Uterus (tissue), 4 donors: ENCODE results near the gene GCHFR. TPM values are rescaled to one million over a fixed set of nuclear protein-coding genes. Genes with fewer than 3 reads are reported as not detected.

Experiments
- DNase-seq, 2 donors: peaks; one replicate each; pipeline ENCODE4 v3.0.0-alpha.2; 2019 to 2020
- H3K27ac ChIP-seq, 2 donors: fragments of 200-600 bp; sonication (generic); 1 replicate in 1 of 2; 2 replicates in 1 of 2; pipeline ENCODE4 v1.5.1; 2016 to 2018
- H3K27me3 ChIP-seq, 2 donors: fragments of 200-600 bp; sonication (generic); one replicate each; pipeline ENCODE4 v1.5.1; 2018 to 2019; ENCODE audit warnings: control low read depth in 1 of 2
- H3K36me3 ChIP-seq, 2 donors: fragments of 200-600 bp; sonication (generic); one replicate each; pipeline ENCODE4 v1.5.1; 2019; ENCODE audit warnings: control low read depth in 1 of 2
- H3K4me1 ChIP-seq, 2 donors: fragments of 200-600 bp; sonication (generic); one replicate each; pipeline ENCODE4 v1.5.1; 2018 to 2019; ENCODE audit warnings: control low read depth in 1 of 2
- H3K4me3 ChIP-seq, 2 donors: fragments of 200-600 bp; sonication (generic); 1 replicate in 1 of 2; 2 replicates in 1 of 2; pipeline ENCODE4 v1.5.1; 2018 to 2019; ENCODE audit warnings: mild to moderate bottlenecking in 1 of 2
- H3K9me3 ChIP-seq, 2 donors: fragments of 200-600 bp; sonication (generic); one replicate each; pipeline ENCODE4 v1.5.1; 2019; ENCODE audit warnings: control low read depth in 1 of 2
- POLR2A ChIP-seq, 2 donors: fragments of 450-650 bp; IDR thresholded peaks; one replicate each; pipeline ENCODE4 v1.6.1; 2016; ENCODE audit warnings: antibody characterized with exemption in 2 of 2, mild to moderate bottlenecking in 1 of 2, moderate library complexity in 1 of 2
- intact Hi-C: fragments of 100-400 bp; cut with DNase I; formaldehyde crosslinking; loops from one replicate; pipeline ENCODE4 v1.15.1; 2023; ENCODE audit warnings: low total_unique reads
- total RNA-seq, 4 donors: library from RNA; depleted of rRNA in 3 of 4; stranded (reverse); fragments of >200 nt in 3 of 4; gene quantifications; one replicate each; pipeline versions ENCODE4 v1.1.0 to v1.2.4, GENCODE V29; 2014 to 2023
- TF ChIP-seq, protein P1 (sequence below), 4 experiments: fragments of 200-600 bp in 2 of 4; fragments of 450-650 bp in 2 of 4; sonication (generic) in 2 of 4; IDR thresholded peaks; one replicate each; pipeline ENCODE4 v1.5.1; 2016 to 2019; ENCODE audit warnings: antibody characterized with exemption in 4 of 4, mild to moderate bottlenecking in 2 of 4, moderate library complexity in 1 of 4
- donor health status: DM: yes; HTN: yes; CAD: no.

GCHFR gene
- total RNA-seq, 4 donors from 2014 or later = 6.2 to 113 (median 34.5) TPM

DNA sequence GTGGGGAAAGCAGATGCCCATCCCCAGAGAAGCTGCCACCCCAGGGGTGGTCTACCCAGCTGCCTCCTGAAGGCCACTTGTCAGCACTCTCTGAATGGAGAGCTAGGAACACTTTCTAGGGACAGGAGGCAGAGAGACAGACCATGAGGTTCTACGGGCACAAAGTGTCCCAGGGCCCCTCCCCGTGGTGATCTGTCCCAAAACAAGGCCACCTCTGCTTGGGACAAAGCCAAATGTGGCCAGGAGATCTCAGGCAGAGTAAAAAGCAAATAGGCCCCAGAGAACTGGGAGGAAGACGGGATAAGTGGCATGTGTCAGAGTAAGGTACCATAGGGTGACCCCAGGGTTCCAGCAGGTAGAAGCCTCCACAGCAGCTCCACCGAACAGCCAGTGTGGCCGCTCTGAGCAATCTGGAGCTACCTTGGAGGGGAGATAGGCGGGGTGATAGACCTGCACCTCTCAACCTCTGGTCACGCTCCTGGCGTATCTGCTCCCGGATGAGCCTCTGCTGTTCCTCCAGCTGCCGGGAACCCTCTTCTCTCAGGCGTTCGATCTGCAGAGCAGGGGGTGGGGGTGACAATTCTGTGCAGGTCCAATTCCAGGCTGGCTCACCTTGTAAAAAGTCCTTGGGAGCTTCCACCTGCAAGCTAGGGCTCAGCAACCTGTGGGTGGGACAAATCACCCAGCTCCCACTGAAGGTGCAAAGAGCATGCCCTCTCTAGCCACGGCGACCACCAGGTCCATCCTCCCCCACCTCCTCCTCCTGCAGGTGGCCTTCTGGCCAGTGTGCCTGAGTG, 12.1 kb downstream of the GCHFR start:
- intact Hi-C loops = no loop called here
- no peak overlapping the region for H3K27ac ChIP-seq
- no peak overlapping the region for H3K4me3 ChIP-seq

DNA sequence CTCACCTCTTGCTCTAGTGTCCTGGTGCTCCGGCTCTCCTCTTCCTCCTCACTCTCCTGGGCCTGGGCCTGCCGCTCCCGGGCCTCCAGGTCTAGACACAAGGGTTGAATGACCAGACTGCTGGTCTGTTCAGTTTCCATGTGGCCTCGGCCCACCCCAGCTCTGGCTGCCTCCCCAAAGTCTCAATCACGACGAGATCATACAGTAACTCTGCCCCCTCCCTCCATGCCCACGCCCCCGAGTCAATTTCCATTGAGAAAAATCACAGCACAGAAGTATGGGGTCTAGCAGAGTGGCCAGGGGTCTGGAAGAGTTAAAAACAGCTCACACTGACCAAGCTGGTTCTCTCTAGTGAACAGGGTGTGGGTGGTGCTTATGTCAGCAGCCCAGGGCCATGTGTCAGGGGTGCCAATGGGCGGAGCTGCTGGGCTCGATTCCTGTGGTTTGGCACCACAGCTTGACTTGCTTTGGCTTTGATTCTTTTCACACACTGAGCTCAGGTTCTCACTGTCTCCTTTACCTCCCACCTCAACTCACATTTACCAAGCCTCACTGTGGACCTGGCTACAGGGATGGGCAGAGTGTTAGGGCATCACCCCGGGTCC, 12.8 kb downstream of the GCHFR start:
- no peaks in the 10 kb centered on the region for H3K9me3 ChIP-seq
- H3K27ac ChIP-seq = no peak overlapping the region
- intact Hi-C loops = no loop called here
- H3K4me1 ChIP-seq = no peaks in the 10 kb centered on the region
- no peak for TF ChIP-seq POLR2A (IDR thresholded peaks at IDR 0.05)
- TF ChIP-seq, protein P1, sequence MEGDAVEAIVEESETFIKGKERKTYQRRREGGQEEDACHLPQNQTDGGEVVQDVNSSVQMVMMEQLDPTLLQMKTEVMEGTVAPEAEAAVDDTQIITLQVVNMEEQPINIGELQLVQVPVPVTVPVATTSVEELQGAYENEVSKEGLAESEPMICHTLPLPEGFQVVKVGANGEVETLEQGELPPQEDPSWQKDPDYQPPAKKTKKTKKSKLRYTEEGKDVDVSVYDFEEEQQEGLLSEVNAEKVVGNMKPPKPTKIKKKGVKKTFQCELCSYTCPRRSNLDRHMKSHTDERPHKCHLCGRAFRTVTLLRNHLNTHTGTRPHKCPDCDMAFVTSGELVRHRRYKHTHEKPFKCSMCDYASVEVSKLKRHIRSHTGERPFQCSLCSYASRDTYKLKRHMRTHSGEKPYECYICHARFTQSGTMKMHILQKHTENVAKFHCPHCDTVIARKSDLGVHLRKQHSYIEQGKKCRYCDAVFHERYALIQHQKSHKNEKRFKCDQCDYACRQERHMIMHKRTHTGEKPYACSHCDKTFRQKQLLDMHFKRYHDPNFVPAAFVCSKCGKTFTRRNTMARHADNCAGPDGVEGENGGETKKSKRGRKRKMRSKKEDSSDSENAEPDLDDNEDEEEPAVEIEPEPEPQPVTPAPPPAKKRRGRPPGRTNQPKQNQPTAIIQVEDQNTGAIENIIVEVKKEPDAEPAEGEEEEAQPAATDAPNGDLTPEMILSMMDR (IDR thresholded peaks at IDR 0.05) = no peak
- H3K36me3 ChIP-seq = no peaks in the 10 kb centered on the region
- H3K27me3 ChIP-seq = no peaks in the 10 kb centered on the region
- H3K4me3 ChIP-seq = no peak overlapping the region
- no peak for DNase-seq

More for the DNA sequence above, 12.1 kb downstream of the GCHFR start:
- H3K36me3 ChIP-seq = no peaks in the 10 kb centered on the region
- H3K27me3 ChIP-seq = no peaks in the 10 kb centered on the region
- TF ChIP-seq, protein P1 (IDR thresholded peaks at IDR 0.05) = no peak
- no peak for TF ChIP-seq POLR2A (IDR thresholded peaks at IDR 0.05)
- no peak for DNase-seq
- H3K9me3 ChIP-seq = no peaks in the 10 kb centered on the region
- no peaks in the 10 kb centered on the region for H3K4me1 ChIP-seq

DNA sequence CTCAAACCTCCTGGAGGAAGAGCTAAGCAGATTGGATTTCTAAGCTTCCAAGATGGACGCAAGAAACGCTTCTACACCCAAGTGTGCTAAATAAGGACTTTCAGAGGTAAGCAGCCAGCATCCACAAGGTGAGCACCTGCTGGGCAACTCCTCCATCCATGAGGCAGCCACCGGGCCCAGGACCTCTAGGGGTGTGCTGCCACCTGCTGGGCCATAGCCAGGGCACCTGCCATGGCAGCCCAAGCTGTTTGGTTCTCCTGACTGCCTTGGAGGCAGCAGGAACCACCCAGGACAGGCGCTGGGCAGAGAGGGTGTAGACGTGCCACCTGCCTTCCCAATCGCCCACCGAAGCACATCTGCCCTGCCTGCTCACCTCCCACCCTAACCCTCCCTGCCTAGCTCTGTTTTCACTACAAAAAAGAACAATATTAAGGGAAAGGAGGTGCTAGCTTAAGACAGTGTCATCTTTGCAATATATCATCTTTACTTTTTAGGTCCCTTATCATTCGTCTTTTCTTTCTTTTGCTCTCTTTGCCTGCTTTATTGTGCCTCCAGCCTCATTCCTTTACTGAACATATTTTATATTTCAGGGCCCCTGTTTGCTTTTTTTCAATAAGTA, 18.9 kb downstream of the GCHFR start:
- no peaks in the 10 kb centered on the region for H3K36me3 ChIP-seq
- peak in 1 of 2 donors; percentile 24 for DNase-seq
- H3K27ac ChIP-seq = no peak overlapping the region
- H3K4me1 ChIP-seq = no peaks in the 10 kb centered on the region
- H3K27me3 ChIP-seq = no peaks in the 10 kb centered on the region
- TF ChIP-seq, protein P1 (IDR thresholded peaks at IDR 0.05) = peak in 2 of 4 experiments; percentile 46 to 56
- TF ChIP-seq POLR2A (IDR thresholded peaks at IDR 0.05) = no peak
- H3K4me3 ChIP-seq = no peak overlapping the region
- intact Hi-C loops = no loop called here
- no peaks in the 10 kb centered on the region for H3K9me3 ChIP-seq

DNA sequence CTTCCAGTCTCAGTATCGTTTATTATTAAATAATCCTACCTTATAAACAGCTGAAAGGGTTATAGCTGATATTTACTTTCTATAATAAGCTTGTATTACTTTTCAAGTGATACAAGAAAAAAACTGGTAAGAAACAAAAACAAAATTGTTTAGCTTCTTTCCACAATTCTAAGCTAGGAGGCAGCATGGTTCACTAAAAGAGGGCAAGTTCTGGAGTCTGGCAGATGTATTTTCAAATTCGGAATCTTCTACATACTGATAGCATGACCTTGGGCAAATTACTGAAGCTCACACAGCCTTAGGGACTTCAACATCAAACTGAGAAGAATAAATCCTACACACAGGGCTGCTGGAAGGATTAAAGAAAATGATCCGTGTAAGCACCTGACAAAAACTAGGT, 21.3 kb downstream of the GCHFR start:
- Histone ChIP-seq H3K36me3 (no peaks in the 10 kb centered on the region), H3K9me3 (no peaks in the 10 kb centered on the region), H3K4me3 (no peak overlapping the region), H3K27me3 (no peaks in the 10 kb centered on the region), H3K27ac (no peak overlapping the region), H3K4me1 (no peaks in the 10 kb centered on the region)
- no peak for DNase-seq
- intact Hi-C loops = no loop called here
- TF ChIP-seq, protein P1 (IDR thresholded peaks at IDR 0.05) = no peak
- no peak for TF ChIP-seq POLR2A (IDR thresholded peaks at IDR 0.05)

DNA sequence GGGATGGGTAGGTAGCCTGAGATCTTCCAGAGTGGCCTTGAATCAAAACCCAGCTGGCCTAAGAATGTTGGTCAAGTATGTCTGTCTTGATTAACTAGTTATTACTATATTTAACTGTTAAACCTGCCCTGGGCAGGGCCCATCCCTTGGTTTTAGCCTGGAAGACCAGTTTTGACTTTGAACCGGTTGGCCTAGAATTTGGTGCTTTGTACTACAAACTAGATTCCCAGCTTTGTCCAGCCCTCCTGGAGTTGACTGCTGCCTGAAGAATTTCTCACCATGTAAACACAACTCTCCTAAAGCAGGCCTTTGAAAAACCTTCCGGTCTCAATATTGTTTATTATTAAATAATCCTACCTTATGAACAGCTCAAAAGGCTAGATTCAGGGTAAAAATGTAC, 21.9 kb downstream of the GCHFR start:
- no peak overlapping the region for H3K4me3 ChIP-seq
- H3K27me3 ChIP-seq = no peaks in the 10 kb centered on the region
- H3K27ac ChIP-seq = no peak overlapping the region
- no peaks in the 10 kb centered on the region for H3K36me3 ChIP-seq
- intact Hi-C loops = no loop called here
- no peaks in the 10 kb centered on the region for H3K4me1 ChIP-seq
- H3K9me3 ChIP-seq = no peaks in the 10 kb centered on the region
- TF ChIP-seq POLR2A (IDR thresholded peaks at IDR 0.05) = no peak
- TF ChIP-seq, protein P1 (IDR thresholded peaks at IDR 0.05) = no peak
- DNase-seq = no peak
